ENCODE measurements around the gene GPR150.

DNA sequence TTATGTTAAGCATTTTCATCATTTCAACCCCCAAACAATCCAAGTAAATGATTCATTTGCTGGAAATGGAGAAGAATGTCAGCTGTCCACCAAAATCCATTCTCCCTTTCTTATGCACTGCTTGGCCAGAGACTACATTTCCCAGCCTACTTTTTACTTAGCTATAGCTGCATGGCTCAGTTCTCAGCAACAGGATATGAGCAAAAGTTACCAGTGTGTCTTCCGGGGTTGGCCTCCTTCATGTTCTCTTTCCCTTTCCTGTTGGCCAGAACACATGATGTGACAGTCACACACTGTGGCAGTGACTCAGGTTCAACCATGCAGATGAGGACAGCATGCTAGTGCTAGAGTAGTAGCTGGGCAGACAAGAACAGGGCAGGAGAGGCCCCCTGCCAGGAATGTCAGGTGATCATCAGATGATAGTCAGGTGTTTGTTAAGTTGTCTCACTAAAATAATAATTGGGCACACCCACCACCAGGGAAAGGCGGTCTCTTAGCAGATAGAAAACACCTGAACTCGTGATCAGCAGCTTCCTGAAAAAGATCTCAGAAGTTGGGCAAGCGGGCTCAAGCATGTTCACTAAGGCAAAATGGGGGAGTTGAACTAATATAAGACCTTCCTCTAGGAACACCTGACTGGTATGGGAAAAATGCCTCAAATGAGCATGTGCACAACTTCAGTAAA is 12.2 kb downstream of the GPR150 start:
- TF ChIP-seq ZNF274 (IDR thresholded peaks at IDR 0.05; ENCODE audit: low read length) = no peak
- no peak for TF ChIP-seq ZNF274 (tag by site-specific recombination; IDR thresholded peaks at IDR 0.05; ENCODE audit: borderline replicate concordance)
- no peak for TF ChIP-seq ZNF157 (tag by site-specific recombination; IDR thresholded peaks at IDR 0.05)
- TF ChIP-seq, protein P1, sequence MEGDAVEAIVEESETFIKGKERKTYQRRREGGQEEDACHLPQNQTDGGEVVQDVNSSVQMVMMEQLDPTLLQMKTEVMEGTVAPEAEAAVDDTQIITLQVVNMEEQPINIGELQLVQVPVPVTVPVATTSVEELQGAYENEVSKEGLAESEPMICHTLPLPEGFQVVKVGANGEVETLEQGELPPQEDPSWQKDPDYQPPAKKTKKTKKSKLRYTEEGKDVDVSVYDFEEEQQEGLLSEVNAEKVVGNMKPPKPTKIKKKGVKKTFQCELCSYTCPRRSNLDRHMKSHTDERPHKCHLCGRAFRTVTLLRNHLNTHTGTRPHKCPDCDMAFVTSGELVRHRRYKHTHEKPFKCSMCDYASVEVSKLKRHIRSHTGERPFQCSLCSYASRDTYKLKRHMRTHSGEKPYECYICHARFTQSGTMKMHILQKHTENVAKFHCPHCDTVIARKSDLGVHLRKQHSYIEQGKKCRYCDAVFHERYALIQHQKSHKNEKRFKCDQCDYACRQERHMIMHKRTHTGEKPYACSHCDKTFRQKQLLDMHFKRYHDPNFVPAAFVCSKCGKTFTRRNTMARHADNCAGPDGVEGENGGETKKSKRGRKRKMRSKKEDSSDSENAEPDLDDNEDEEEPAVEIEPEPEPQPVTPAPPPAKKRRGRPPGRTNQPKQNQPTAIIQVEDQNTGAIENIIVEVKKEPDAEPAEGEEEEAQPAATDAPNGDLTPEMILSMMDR (tag by site-specific recombination; IDR thresholded peaks at IDR 0.05) = no peak
- no peak for TF ChIP-seq ZNF311 (tag by site-specific recombination; IDR thresholded peaks at IDR 0.05; ENCODE audit: borderline replicate concordance)

Data from HEK293 (cell line).